Measurements from ENCODE around the gene VGF.

The VGF gene

GRCh38 chr7:101165958-101166647 lies 734 bp upstream of the VGF start:
- DNase-seq = no peak

DNA sequence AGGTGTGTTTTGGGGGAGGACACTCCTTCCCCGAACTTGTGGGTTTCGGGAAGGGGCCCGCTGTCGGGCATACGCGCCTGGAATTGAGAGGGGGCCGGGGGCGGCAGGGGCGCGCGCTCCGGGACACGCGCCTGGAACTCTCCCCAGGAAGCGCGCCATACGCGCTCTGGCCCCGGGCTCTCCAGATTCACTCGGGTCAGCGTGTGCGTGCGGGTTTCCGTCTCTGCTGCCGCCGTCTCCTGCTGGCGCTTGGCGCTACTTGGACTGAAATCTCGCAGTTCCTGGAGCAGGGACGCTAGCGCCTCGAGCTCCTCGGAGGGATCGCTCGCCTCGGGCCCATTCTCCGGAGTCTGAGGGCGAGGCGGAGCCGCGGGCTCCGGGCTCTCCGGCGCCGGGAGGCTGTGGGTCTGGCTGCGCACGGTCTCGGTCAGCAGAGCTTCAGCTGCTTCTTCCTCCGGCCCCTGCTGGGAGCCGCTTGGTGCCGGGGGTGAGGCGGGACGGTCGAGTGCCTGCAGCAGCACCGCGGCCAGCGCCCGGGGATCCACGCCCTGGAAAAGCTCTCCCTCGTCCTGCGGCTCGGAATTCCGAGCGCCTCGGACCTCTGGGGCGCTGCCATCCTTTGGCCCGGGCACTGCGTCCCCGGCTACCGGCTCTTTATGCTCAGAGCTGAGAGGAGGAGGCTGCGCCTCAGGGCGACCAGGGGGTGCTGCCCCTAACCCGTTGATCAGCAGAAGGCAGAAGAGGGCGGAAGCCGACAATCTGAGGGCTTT lies 1.1 kb downstream of the VGF start:
- DNase-seq = no peak

DNA sequence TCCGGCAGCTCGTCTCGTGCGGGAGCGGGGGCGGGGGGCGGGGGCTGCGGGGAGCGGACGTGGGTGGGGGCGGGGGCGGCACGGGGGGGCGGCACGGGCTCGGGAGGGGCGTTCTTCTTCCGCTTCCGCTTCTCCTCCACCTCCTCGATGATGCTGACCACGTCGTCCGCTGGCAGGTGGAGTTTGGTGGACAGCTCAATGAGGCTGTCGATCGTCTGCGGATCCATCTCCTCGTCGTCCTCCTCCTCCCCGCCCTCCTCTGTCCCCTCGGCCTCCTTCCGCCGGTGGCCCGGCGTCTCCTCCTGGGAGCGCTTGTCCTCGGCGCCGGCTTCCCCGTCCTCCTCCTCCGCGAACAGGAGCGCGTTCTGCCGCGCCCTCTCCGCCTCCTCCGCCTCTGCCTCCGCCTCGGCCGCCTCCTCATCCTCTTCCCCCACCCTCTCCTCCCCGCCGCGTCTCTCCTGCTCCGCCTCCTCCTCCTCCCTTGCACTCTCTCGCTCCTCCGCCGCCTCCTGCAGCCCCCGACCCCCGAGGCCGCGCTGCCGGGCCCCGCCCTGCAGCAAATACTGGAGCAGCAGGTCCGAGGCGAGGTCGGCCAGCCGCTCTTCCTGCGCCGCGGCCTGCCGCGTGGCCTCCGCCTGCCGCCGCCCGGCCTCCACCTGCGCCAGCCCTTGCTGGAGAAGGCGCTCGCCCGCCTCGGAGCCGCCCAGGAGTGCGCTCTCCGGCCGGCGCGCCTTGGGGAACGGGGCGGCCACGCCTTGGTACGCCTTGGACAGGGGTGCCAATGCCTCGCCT lies 1.9 kb downstream of the VGF start:
- DNase-seq = peak; percentile 29

DNA sequence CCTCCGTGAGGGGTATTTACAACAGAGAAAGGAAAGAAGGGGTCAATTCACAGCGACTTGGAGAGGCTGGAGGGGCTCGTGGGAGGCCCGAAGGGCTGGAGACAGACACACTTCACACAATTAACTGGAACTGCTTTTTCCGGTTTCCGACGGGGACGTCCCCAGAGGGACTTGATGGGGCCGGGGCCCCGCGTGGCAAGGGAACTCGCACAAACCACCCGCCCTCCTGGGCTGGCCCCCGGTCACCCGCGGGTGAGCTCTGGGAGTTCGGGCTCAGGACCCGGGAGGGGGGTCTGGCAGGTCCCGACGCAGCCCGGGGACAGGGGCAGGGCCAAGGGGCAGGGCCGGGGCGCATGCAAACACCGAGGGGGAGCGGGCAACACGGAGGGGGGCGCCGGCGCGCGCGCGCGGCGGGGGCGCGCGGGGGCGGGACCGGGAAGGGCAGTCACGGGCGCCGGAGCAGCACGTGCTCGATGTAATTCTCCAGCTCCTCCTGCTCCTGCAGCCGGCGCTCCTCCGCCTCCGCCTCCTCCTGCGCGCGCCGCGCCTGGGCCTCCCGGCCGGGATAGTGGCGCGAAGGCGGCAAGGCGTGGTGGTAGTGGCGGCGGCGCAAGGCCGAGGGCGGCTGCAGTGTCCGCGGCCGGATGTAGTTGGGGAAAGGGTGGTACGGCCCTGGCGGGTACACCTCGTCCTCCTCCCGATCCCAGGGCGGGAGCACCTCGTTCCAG lies 2.7 kb downstream of the VGF start:
- DNase-seq = no peak

DNA sequence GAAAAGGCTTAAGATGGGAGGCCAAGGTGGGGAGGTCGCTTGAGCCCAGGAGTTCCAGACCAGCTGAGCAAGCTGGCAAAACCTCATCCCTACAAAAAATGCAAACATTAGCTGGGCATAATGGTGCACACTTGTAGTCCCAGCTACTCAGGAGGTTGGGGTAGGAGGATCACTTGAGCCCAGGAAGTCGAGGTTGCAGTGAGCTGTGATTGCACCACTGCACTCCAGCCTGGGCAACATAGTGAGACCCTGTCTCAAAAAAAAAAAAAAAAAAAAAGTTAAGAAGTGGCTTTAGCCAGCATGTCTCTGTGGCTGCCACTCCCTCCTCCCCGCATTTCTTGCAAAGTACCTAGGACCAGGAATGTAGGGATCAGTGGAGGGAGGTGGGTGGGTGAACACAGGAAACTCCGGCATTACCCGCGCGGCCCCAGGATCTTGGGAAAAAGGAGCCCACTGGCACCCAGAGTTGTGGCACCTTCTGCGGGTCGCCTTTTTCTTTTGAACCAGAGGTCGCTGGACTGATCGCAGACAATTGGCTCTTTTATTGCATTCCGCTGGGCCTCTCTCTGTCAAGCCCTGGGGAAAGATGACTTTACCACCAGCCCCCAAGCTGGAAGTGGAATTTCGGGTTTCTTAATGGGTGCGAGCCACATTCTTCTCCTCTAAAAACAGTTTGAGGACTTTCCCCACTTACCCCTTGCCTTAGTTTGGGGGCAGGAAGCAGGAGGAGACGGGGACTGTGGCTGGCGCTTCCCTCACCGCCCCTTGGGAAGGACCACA lies 3.5 kb downstream of the VGF start:
- DNase-seq = no peak

DNA sequence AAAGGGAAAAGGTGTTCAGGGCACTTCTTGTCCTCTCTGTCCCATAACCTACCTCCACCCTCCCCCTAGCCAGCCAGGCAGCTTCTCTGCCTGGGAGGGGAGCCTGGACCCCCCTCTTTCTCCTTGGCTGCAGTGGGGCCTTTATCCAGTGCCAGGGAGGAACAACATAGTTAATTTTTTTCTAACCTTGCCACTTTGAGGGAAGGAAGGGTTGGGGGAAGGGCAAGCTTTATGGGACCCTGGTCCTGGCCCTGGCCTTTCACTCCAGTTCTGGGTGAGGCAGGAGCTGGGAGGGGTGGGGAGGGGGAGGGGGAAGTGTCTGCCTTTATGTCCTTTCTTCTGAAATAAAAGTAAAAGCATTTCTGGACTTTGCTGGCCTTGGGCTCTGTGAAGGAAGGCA lies 4.5 kb downstream of the VGF start:
- DNase-seq = no peak

DNA sequence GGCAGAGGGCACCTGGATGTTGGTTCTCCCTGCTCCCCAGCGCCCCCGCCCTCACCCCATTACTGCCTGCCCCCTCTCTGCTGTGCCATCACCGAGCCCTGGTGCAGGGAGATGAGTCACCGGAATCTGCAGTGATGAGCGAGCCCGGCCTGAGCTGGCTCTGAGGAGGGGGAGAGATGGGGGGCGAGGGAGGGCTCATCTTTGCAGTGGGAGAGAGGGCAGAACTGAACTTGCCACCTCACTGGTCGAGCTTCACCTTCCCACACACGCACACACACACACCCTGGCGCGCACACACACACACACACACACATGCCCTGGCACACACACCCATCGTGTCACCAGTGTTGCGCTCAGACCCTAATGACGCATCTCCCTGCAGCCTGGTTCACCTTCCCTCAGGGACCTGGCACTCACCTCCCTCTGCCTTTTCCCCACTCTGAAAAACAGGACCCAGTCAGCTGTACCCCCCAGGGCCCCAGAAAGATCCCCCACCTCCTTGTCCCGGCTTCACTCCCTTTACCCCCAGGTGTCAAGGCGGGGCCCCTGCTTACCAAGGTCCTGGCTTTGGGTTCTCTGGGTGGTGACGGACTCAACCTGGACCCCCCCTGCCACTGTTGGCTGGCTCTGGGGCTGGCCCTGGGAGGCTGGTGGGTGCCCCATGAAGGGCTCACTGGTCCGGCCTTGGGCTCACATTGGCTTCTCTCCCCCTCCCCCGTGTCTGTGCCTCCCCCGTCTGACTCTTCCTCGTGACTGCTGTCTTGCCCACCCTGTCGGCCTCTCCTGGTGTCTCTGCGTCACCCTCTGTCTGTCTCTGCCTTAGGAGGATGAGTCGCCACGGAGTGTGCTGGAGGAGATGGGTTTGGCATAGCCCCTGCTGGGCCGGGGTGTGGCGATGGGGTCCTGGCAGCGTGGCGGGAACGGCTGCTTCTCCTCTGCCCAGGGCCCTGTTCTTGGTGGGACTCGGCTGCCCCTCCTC lies 5.4 kb downstream of the VGF start:
- DNase-seq = no peak

- no peak for DNase-seq
Observed at GRCh38 chr7:101156866-101157589, 8.3 kb downstream of the VGF start.

GRCh38 chr7:101156277-101156676 lies 9.1 kb downstream of the VGF start:
- no peak for DNase-seq

DNA sequence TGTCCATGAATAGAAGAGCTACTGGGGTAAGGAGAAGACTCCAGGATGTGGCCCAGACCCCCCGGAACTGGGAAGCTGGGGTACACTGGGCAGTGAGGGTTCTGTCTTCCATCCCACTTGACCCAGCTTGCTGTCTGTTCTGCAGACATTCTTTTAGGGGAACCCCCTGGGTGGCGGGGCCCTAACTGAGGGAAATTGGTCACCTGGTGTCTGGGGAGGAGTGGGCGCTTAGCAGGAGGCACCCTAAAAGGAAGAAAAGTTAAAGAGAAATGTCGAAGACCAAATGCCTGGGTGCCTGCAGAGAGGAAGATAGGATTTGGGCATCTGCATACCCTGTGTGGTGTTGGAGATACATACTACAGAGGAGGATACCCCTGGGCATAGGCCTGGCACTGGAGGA lies 10.1 kb downstream of the VGF start:
- DNase-seq = no peak

DNA sequence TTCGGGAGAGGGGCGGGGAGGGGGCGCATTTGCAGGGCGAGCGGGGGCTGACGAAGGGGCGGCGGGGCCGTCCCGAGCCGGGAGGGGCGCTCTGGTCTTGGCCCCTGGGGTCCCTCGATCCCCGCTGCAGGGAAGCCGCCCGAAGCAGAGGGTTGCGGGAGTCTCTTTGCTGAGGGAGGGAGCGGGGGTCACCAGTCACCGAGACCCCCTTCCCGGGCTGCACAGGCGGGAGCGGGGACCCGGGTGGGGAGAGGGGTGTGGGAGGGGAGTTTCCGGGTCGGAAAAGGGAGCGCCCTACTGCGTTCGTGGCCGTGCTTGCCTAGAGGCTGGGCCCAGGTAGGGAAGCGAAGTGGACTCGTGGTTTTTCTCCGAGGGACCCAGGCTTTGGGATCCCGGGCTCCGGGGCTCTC lies 10.7 kb downstream of the VGF start:
- DNase-seq = no peak

DNA sequence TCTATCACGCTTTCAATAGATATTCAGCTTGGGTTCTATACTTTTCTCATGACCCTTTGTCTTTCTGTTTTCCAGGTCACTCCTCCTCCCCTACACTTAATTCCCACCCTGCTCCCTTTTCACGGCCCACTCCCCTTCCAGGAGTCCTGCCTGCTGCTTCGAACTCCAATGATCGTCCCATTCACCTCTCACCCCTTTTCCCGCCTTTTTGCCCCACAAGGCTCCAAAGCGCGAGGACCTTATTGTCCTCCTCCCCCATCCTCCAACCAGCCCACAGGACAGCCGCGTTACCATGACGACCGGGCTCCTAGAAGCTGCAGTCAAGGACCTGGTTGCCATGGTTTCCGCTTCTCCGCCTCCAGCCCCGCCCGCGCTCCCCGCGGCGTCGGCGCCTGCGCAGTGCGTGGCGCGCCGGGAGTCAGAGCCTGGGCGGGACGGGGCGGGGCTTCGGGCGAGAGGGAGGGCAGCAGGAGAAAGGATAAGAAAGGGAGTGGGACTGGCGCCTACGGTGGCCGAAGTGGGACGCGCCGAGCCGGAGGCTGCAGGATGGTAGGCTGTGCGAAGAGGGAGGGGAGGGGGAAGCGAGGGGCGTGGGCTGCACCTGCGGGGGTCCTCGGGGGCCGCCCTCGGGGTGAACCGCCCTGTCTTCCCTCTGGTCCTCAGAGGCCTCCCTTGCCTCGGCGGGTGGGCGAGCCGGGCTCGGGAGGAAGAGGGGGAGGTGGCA lies 11.2 kb downstream of the VGF start, which contains the start of gene AP1S1:
TSS of gene AP1S1 (plus strand) at position 508 of the 724 bp plus-strand sequence. CDS start at position 547, 39 bp downstream.
- peak; percentile 97 for DNase-seq

- DNase-seq = no peak
Observed at GRCh38 chr7:101151908-101152651, 13.3 kb downstream of the VGF start.

DNA sequence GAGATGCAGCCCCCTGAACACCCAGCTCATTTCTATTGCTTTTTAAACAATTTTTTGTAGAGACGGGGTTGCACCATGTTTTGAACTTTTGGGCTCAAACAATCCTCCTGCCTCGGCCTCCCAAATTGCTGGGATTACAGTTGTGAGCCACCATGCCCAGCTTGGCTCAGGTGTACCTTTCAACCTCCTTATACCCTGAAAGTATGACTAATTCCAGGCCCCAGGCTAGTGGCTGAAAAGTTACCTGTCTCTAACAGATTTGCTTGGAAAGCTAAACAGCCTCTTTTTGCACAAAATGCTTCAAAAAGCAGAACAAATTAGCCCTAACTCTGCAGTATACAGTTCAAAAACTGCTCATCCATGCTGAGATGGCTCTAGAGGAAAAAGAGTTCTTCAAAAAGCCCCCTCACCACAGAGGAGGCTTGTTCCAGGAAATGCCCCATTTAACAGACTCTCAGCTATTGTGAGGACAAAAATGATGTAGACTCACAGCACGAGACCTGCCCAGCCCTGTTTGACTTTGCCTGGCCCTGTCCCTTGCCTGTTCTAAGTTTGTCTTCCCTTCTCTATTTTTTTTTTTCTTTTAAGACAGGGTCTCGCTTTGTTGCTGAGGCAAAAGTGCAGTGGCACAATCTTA lies 24.5 kb downstream of the VGF start:
- DNase-seq = no peak

- DNase-seq = no peak
Observed at GRCh38 chr7:101140339-101140699, 25.1 kb downstream of the VGF start.

GRCh38 chr7:101138213-101138870 lies 27.0 kb downstream of the VGF start:
- peak; percentile 88 for DNase-seq

DNA sequence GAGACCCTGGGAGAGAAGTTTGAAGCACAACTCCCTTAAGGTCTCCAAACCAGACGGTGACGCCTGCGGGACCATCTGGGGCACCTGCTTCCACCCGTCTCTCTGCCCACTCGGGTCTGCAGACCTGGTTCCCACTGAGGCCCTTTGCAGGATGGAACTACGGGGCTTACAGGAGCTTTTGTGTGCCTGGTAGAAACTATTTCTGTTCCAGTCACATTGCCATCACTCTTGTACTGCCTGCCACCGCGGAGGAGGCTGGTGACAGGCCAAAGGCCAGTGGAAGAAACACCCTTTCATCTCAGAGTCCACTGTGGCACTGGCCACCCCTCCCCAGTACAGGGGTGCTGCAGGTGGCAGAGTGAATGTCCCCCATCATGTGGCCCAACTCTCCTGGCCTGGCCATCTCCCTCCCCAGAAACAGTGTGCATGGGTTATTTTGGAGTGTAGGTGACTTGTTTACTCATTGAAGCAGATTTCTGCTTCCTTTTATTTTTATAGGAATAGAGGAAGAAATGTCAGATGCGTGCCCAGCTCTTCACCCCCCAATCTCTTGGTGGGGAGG lies 27.6 kb downstream of the VGF start:
- no peak for DNase-seq

Data from CD4-positive, alpha-beta T cell treated with Interleukin-15 for 1 hour (primary cell).